Fibroblast of skin of abdomen (primary cell): ENCODE data around the gene FAM162B. TPM values are rescaled to one million over a fixed set of nuclear protein-coding genes. Genes with fewer than 3 reads are reported as not detected.
"Not testable (repeated sequence)": the region's sequence is repeated elsewhere in the genome, so short reads cannot be mapped to it uniquely, and the experiment has no call there.

Experiments used
- DNase-seq: peaks from one replicate; pipeline ENCODE4 v3.0.0-alpha.2; 2013
- polyA plus RNA-seq, 2 experiments: library from polyadenylated mRNA; unstranded; fragments of 120-200 nt; gene quantifications; one replicate each; pipeline ENCODE4 v1.2.1, GENCODE V29; 2013; ENCODE audit not compliant: insufficient read length in 2 of 2

Gene FAM162B
- 0.98 TPM for polyA plus RNA-seq (2013, experiment 1 of 2; ENCODE audit: insufficient read length)
- 0.78 TPM for polyA plus RNA-seq (2013, experiment 2 of 2; ENCODE audit: insufficient read length)

GRCh38 chr6:116764961-116765841, at the start of gene FAM162B:
Gene FAM162B (minus strand): TSS chr6:116765719. CDS start chr6:116765576, 143 bp downstream.
- DNase-seq, result peak; percentile 11

- no peak for DNase-seq
Observed at GRCh38 chr6:116812051-116812650, 46.6 kb upstream of the FAM162B start.

GRCh38 chr6:116801971-116802370, 36.5 kb upstream of the FAM162B start:
- no peak for DNase-seq

- DNase-seq, result no peak
Observed at GRCh38 chr6:116799945-116800344, 34.4 kb upstream of the FAM162B start.

GRCh38 chr6:116797585-116797984, 32.1 kb upstream of the FAM162B start:
- no peak for DNase-seq

- no peak for DNase-seq
Observed at GRCh38 chr6:116793224-116793623, 27.7 kb upstream of the FAM162B start.

- no peak for DNase-seq
Observed at GRCh38 chr6:116783852-116784251, 18.3 kb upstream of the FAM162B start.

- DNase-seq, result peak; percentile 18
Observed at GRCh38 chr6:116779573-116780164, 14.2 kb upstream of the FAM162B start.

- DNase-seq, result no peak
Observed at GRCh38 chr6:116773886-116774285, 8.4 kb upstream of the FAM162B start.

GRCh38 chr6:116772450-116772849, 6.9 kb upstream of the FAM162B start:
- DNase-seq, result no peak

GRCh38 chr6:116767715-116768114, 2.2 kb upstream of the FAM162B start:
- DNase-seq, result no peak

GRCh38 chr6:116766506-116767176, 1.1 kb upstream of the FAM162B start:
- no peak for DNase-seq

GRCh38 chr6:116764629-116764960, 924 bp downstream of the FAM162B start:
- DNase-seq, result no peak

- DNase-seq, result no peak
Observed at GRCh38 chr6:116763906-116764628, 1.5 kb downstream of the FAM162B start.

- no peak for DNase-seq
Observed at GRCh38 chr6:116763048-116763447, 2.5 kb downstream of the FAM162B start.

- no peak for DNase-seq
Observed at GRCh38 chr6:116762235-116762634, 3.3 kb downstream of the FAM162B start.

- DNase-seq, result no peak
Observed at GRCh38 chr6:116761779-116762178, 3.7 kb downstream of the FAM162B start.

GRCh38 chr6:116745176-116745575, 20.3 kb downstream of the FAM162B start:
- DNase-seq, result no peak

- DNase-seq, result no peak
Observed at GRCh38 chr6:116741571-116741970, 23.9 kb downstream of the FAM162B start.

GRCh38 chr6:116740486-116740885, 25.0 kb downstream of the FAM162B start:
- not testable (repeated sequence) for DNase-seq

GRCh38 chr6:116737004-116737403, 28.5 kb downstream of the FAM162B start:
- DNase-seq, result no peak

GRCh38 chr6:116730513-116730912, 35.0 kb downstream of the FAM162B start:
- DNase-seq, result no peak
